Activated CD8-positive, alpha-beta memory T cell treated with anti-CD3 and anti-CD28 coated beads for 1 hour (primary cell): ENCODE data around the gene TCFL5.

ENCODE experiments used
- DNase-seq, 2 donors: peaks; one replicate each; pipeline ENCODE4 v3.0.0-alpha.2; 2020; ENCODE audit warnings: low read depth in 1 of 2; ENCODE audit errors: extremely low read depth in 1 of 2

TCFL5 gene

DNA sequence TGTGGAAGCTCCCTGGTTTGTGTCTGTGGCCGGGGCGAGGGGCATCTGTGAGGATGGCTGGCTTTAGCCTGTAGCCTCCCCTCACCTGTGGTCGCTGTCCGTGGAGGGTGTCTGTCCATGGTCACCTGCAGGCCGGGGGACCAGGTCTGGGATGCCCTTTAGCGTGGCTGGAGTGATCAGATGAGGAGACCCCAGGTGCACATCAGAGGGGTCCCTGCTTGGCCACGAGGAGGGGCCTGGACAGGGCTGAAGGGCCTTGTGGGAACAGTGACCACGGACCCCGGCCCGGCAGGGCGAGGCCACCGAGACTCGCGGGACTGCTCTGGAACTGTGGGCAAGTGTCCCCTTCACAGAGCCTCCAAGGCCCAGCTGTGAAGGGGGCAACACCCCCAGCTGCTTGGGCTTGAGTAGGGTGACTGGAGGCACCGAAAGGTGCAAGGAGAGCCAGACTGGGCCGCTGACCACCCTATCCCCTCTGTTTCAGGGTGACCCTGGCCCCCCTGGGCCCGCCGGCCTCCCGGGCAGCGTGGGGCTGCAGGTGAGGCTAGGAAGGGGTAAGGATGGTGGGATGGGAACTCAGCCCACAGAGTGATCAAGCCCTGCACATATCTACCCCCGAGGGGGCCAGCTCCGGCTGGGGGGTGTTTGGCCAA lies 36.2 kb downstream of the TCFL5 start:
- DNase-seq, result no peak

DNA sequence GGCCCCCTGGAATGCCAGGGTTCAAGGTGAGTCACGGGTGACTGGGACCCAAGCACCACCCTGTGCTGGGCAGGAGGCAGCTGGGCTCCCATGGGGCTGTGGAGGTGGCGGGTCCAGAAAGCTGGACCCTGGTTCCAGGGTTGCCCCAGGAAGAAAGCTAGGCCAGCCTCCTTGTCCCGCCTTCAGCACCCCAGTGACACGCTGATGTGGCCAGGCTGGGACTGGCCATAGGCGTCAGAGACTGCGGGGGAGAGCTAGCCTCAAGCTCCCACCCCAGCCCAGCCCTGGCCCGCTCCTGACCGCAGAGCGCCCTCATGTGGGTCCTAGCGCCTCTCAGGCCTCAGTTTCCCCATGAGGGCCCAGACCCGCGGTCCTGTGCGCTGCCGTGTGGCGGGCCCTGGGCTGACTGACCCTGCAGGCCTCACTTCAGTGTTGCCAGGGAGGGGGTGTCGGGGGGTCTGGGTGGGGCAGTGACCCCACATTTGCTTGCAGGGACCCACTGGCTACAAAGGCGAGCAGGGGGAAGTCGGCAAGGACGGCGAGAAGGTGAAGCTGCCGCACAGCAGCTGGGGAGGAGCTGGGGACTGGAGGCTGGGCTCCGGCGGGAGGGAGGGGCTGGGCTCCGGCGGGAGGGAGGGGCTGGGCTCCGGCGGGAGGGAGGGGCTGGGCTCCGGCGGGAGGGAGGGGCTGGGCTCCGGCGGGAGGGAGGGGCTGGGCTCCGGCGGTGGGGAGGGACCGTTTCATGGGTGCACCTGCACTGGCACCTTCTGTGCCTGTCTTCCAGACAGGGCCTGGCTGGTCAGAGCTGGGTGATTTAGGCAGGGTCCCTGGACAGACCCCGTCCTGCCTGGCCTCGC lies 36.9 kb downstream of the TCFL5 start:
- DNase-seq, result no peak

GRCh38 chr20:62823688-62824475 lies 37.7 kb downstream of the TCFL5 start:
- DNase-seq, result no peak

- no peak for DNase-seq
These were observed 38.6 kb downstream of the TCFL5 start for GRCh38 chr20:62822788-62823651.

GRCh38 chr20:62822239-62822787 lies 39.3 kb downstream of the TCFL5 start:
- no peak for DNase-seq

GRCh38 chr20:62821726-62822210 lies 39.9 kb downstream of the TCFL5 start:
- no peak for DNase-seq

DNA sequence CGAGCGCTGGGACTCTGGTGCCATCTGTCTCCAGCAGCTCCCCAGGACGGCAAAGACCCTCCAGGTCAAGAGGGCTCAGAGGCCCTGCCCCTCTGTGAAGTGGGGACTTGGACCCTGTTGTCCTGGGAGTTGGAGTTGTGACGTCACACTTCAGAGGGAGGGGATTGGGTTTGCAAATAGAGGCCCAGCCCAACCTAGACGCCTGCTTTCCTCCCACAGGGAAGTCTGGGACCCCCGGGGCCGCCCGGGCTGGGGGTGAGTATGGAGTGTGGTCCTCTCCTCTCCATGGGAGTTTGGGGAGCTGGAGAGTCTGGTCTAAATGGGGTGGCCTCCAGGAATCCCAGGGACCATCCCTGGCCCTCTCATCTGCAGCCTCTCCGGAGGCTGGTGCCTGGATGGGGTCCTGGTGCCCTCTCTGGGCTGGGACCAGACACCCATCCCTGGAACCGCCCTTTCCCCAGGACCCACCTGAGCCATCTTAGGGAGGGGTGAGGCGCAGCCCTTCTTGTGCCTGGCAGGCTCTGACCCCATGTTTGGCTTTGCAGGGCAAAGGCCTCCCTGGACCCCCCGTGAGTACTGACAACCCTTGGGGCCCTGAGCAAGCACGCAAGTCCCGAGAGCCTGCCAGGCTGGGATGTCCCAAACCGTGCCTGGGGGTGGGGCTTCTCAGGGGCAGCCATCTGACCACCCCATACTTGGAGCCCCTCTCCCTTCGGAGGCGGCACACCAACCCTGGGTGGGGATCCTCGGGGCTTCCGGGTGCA lies 40.5 kb downstream of the TCFL5 start:
- DNase-seq, result no peak

DNA sequence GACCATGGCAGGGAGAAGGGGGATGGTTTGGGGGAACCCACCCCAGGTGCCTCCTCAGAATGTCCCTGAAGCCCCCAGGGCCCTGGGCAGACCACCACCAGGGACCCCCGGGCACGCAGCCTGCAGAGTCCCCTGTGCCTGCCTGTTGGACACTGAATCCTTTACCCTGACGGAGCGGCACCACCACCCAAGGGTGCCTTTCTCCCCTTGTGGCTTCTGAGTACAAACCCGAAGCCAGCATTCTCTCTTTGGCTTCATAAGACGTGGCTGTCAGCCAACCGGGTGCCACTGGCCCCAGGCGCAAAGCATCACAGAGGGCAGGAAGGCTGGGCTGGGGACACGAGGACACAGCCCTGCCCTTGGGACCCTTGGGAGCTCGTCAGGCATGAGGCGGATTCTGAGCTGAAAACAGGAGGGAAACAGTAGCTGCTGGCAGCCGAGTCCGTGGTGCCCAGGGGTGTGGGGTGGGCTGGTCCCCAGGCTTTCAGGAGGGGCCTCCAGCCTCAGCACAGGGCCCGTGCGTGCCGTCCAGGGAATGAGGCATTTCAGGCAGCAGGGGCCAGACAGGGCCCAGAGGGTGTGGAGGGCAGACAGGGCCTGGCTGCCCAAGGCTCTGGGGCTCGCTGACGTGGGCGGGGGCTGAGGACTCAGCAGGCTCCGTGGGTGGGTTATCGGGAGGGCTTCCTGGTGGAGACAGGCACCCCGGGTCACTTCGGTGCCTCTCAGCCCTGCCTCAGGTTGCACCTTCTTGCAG lies 41.2 kb downstream of the TCFL5 start:
- DNase-seq, result no peak

DNA sequence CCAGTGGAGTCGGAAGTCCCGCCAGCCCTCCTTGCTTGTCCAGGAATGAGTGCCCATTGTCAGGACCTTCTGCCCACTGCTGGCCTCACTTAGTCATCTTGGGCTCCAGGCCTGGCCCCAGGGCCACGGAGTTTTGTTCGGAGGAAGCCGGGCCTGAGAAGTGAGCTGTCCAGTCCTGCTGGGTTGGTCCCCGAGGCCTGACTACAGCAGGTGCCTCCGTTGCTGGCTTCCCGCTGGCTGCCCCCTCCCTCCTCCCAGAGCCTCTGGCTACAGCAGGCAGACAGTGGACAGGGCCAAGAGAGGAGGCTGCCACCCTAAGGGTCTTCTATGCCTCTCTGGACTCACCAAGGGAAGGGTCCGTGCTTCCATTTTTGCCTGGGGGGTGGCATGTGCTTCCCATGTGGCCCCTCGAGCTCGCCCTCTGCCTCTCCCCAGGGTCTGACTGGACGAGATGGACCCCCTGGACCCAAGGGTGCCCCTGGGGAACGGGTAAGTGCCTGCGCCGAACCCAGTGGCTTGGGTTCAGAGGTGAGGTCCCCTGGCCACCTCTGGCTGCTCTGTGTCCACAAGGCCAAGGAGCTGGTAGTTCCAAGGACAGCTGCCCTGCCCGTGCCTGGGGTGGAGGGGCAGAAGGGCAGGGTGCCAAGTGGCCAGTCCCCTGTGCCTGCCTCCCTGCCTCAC lies 42.0 kb downstream of the TCFL5 start:
- no peak for DNase-seq

GRCh38 chr20:62818592-62819493 lies 42.8 kb downstream of the TCFL5 start:
- no peak for DNase-seq

GRCh38 chr20:62817975-62818591 lies 43.5 kb downstream of the TCFL5 start:
- DNase-seq, result no peak

DNA sequence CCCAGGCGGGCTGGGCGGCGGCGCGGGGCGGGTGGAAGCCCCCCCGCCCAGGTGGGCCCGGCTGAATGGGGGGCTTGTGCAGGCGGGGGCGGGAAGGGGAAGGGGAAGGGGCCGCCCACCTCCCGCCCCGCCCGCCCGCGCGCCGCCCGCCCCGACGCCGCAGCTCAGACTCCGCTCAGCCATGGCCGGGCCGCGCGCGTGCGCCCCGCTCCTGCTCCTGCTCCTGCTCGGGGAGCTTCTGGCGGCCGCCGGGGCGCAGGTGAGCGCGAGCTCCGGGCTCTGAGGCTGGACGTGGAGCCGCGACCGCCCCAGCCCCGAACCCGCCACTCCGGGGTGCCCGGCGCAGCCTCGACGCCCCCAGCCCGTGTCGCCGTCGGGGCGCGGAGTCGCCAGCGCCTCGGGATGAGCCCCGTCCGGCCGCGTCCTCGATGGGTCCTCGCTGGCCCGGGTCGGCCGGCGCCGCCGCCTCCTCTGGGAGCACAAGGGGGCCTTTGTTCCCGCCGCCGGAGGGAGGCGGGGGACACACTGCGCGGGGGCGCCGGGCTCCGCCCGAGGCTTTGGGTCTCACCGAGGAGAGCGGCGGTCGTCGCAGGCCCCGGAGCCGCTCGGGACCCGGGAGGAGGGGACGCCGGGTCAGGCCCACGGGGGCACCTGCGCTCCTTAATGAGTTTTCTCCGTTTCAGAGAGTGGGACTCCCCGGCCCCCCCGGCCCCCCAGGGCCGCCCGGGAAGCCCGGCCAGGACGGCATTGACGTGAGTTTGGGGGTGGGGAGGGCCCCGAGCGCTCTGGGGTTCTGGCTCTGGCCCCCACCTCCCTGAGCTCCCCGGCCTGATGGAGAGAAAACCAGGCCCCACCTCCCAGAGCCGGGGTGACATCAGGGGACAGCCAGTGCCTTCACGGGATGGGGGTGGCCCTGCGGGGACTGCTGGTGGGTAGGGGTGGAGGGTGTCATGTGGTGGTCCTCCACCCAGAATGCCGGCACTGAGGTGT lies 44.4 kb downstream of the TCFL5 start, which contains the start of gene COL9A3:
COL9A3 (plus strand) TSS at position 167 of the 990 bp plus-strand sequence; CDS start at position 182, 15 bp downstream.
- DNase-seq, result no peak

- no peak for DNase-seq
These were observed 45.4 kb downstream of the TCFL5 start for GRCh38 chr20:62816031-62816883.
